OCI-M1 (cell line): ENCODE results near the gene ATAD3C.
"Not testable (repeated sequence)": the region's sequence is repeated elsewhere in the genome, so short reads cannot be mapped to it uniquely, and the experiment has no call there.

Experiments used
- DNase-seq: peaks from one replicate; lab custom pipeline; 2025; lab: John Stamatoyannopoulos, UW

ATAD3C gene

GRCh38 chr1:1451696-1452364 is 2.3 kb downstream of the ATAD3C start:
- no peak for DNase-seq

- not testable (repeated sequence) for DNase-seq
Measured at GRCh38 chr1:1452365-1452739, 2.9 kb downstream of the ATAD3C start.

GRCh38 chr1:1452882-1453281 is 3.4 kb downstream of the ATAD3C start:
- no peak for DNase-seq

- DNase-seq = not testable (repeated sequence)
Measured at GRCh38 chr1:1454286-1455056, 5.0 kb downstream of the ATAD3C start.

GRCh38 chr1:1455366-1455884 is 5.9 kb downstream of the ATAD3C start:
- DNase-seq = no peak

- DNase-seq = not testable (repeated sequence)
Measured at GRCh38 chr1:1455934-1456333, 6.4 kb downstream of the ATAD3C start.

- DNase-seq = not testable (repeated sequence)
Measured at GRCh38 chr1:1456683-1457255, 7.3 kb downstream of the ATAD3C start.

- not testable (repeated sequence) for DNase-seq
Measured at GRCh38 chr1:1459156-1459555, 9.7 kb downstream of the ATAD3C start.

- DNase-seq = not testable (repeated sequence)
Measured at GRCh38 chr1:1459711-1460110, 10.2 kb downstream of the ATAD3C start.

- DNase-seq = no peak
Measured at GRCh38 chr1:1460540-1461130, 11.1 kb downstream of the ATAD3C start.

GRCh38 chr1:1461721-1462317 is 12.3 kb downstream of the ATAD3C start:
- DNase-seq = no peak

GRCh38 chr1:1462318-1462966 is 13.0 kb downstream of the ATAD3C start:
- no peak for DNase-seq

- no peak for DNase-seq
Measured at GRCh38 chr1:1463312-1463711, 13.8 kb downstream of the ATAD3C start.

GRCh38 chr1:1468196-1468985 is 18.9 kb downstream of the ATAD3C start:
- DNase-seq = not testable (repeated sequence)

- DNase-seq = peak; percentile 74
Measured at GRCh38 chr1:1470626-1471388, 21.3 kb downstream of the ATAD3C start.

GRCh38 chr1:1471389-1472052 is 22.0 kb downstream of the ATAD3C start, which contains the start of gene ATAD3B:
ATAD3B (plus strand) TSS chr1:1471765; CDS start chr1:1471885, 120 bp downstream.
- peak; percentile 93 for DNase-seq

GRCh38 chr1:1472053-1472876 is 22.8 kb downstream of the ATAD3C start:
- not testable (repeated sequence) for DNase-seq

- DNase-seq = not testable (repeated sequence)
Measured at GRCh38 chr1:1476011-1476410, 26.5 kb downstream of the ATAD3C start.
